ENCODE results near the gene CHID1.

The CHID1 gene

DNA sequence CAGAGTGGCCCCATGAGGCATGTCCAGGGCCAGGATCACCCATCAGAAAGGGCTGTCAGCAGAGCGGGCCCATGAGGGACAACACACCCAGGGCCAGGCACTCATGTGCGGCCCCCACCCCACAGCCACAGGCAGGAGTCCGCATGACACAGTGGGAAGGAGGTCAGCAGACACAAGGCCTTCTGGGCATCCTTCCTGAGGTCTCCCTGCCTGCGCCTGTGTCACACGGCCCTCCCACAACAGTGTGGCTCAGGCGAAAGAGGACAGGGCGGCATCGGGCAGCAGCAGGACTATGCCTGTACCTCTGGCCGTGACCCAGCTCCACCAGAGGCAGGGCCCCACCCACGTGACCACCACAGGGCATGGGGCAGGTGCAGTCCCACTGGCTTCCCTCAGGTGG lies 27.1 kb downstream of the CHID1 start:
- no peak for DNase-seq

DNA sequence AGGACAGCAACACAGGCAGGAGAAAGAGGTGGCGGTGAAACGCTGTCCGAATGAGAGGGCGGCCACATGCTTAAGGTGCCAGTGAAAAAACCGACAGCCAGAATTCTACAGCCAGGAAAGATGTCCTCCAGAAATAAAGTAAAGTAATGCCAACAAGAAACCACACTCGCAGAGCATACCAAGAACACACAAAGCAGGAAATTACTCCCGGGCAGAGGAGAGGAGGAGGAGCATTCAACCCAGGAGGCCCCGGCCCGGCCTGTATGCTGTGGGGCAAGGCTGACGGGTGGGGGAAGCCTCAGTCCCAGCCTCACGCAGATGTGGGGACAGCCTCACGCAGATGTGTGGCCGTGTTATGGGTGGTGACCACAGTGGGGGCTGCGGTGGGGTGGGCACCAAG lies 28.0 kb downstream of the CHID1 start:
- DNase-seq = no peak

GRCh38 chr11:880447-880846 lies 30.2 kb downstream of the CHID1 start:
- DNase-seq = no peak

- DNase-seq = peak; percentile 37
Measured at GRCh38 chr11:877565-877964, 33.0 kb downstream of the CHID1 start.

- no peak for DNase-seq
Measured at GRCh38 chr11:876545-876944, 34.1 kb downstream of the CHID1 start.

DNA sequence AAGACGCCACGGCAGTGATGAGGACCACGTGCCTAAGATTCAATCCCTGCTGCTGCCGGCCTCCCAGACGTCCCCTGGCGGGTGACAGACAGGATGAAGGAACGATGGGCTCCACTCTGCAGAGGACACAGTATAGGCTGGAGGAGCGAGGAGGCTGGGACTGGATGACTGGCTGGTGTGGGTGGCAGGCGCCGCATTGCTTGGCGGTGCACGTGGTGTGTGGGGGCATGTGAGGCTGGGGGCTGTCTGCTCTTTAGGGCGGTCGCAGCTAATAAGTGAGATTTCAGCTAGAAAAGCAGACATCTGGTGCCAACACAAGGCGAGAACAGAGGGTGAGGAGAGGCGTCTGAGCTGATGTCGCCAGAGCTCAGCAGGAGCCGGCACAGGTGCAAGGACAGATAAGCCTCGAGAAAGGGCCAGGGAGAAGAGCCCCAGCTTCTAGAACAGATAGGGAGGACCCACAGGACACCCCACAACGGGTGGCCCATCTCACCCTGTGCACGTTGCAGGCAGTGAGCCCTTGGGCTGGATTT lies 34.8 kb downstream of the CHID1 start:
- no peak for DNase-seq

DNA sequence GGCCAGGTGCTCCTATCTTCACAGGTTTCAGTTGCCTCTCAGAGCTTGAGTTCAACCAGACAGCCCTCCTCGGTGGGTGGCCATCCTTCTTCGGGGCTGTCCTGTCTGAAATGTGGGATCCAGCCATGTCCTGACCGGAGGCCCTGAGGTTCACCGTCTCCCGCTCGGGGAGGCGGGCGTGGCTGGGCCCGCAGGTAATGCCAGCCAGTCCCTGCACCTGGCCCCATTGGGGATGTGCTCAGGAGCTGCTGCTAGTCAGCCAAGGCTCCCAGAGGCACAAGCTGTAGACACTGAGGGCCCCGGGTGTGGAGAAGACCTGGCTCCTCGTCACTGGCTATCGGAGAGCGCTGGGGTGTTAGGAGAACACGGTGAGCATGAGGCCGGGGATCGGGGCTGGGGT lies 35.4 kb downstream of the CHID1 start:
- no peak for DNase-seq

DNA sequence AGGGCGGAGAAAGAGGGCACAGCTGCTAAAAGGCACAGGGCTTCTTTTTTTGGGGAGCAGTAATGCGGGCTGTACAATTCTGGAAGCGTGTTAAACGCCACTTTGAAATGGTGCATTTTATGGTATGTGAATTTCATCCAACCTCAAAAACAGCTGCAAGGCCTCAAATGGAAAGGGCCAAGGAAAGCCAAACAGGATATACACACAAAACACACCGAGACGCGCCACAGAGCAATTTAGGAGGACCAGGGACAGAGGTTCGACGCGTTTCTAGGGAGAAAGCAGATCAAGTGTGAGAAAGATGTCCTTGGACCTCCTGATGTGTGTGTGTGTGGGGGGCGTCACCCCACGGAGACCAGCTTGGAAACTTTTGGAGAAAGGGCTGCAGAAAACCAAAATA lies 36.9 kb downstream of the CHID1 start:
- no peak for DNase-seq

DNA sequence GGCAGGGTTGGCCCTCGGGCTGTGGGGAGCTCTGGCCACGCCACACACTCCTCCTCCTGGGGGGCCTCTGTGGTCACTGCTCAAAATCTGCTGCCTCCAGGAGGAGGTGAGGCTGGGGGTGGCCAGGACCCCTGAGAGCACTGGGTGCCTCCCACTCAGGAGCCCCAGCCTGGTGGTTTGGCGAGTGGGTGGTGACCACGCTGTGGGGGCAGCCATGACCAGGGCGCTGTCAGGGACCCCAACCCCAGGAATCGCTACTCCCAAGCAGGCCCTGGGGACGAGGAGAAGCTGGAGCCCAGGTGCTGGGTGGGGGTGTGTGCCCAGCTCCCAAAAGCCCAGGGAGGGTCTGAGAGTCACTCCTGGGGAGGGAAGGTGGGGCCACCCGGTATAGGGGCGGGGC lies 37.8 kb downstream of the CHID1 start:
- no peak for DNase-seq

DNA sequence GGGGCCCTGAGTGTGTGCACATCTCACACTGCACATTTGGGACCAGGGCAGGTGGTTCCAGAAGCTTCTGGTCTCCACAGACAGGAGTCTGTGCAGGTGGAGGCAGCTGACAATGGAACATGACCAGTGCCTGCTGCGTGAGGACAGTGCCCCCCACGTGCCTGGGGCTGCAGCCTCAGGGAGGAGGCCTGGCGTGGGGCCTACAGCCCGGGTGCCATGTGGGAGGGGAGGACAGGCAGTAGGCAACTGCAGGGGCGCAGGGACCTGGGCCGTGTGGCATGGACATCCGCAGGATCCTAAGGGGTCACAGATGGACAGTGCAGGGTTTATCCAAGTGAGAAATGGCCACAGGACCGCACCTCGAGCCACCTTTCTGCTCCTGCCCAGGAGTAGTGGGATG lies 39.1 kb downstream of the CHID1 start:
- DNase-seq = no peak

DNA sequence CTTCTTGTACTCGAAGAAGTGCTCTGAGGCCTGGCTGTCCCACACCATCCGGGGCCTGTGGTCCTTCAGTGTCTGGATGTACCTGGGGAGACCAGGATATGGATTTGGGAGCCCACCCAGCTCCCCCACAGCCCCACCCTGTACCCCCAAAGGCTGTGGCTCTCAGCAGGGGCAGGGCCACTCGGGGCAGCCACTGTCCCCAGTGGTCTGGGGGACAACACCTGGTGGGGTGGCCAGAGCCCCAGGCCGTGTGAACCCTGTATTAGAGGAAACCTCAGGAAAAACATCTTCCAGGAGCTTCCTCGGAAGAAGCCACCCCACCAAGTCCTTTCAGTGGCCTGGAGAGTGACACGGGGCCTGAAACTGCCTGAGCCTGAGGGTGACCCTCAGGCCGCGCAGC lies 40.2 kb downstream of the CHID1 start:
- DNase-seq = no peak

- no peak for DNase-seq
Measured at GRCh38 chr11:870127-870413, 40.5 kb downstream of the CHID1 start.

DNA sequence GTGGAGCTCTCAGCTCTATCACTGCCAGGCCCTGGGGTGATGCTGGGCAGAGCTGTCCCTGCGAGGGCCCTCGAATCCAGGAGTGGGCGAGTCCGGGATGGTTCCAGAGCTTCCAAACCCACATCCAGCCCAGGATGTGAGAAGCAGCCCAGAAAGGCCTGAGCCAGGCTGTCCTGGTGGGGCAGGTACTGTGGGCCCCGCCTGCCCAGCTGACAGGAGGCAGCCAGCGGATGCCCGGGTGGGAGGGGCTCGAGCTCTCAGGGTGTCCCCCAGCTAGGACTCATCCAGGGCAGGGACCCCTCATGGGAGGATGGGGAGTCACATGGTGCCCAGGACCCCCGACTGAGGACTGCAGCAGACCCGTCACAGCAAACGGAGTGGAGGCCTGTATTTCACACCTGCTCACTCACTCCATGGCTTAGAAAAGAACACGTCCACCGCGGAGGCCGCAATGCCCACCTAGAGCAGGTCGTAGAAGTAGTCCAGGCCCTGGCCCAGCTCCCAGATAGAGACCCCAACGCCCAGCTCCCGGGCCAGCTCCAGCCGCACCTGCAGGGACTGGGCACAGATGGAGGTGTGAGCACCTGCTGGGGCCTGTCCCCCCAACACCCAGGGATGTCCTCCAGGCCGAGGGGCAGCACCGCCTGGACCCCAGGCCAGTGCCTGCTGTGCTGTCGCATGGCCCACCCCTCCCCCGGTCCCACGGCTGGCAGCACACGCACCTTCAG lies 41.0 kb downstream of the CHID1 start:
- DNase-seq = no peak

- no peak for DNase-seq
Measured at GRCh38 chr11:868802-869201, 41.8 kb downstream of the CHID1 start.

DNA sequence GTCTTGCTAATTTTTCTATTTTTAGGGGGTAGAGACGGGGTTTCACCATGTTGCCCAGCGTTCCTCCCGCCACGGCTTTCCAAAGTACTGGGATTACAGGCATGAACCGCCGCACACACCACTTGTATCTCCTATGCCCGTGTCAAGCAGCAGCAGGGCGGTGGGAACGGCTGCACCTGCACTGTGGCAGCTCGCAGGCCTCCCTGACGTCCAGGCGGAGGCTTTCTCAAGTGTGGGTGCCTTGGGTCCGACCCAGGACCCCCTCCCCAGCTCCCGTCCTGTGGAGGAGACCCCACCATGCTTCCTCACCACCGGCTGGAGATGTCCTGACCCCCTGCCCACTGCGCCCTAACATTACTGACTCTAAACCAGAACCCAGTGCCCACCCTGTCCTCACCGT lies 42.2 kb downstream of the CHID1 start:
- DNase-seq = no peak

GRCh38 chr11:867856-868358 lies 42.7 kb downstream of the CHID1 start:
- DNase-seq = no peak

DNA sequence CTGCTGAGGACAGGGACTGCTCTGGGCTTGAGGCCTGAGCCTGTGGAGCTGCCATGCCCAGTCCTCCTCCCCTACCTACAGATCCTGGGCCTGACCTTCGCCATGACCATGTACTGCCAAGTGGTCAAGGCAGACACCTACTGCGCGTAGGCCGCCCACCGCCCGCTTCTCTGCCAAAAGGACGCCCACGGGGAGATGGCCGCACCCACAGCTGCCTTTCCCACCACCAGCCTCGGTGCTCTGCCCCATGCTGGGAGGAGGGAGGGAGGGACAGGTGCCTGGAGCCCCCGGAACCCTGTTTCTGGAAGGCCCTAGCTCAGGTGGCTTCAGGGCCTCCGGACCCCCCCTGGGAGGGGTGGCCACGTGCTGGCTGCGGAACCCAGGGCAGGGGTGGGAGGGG lies 44.1 kb downstream of the CHID1 start:
- DNase-seq = no peak

GRCh38 chr11:865462-866430 lies 44.9 kb downstream of the CHID1 start:
- no peak for DNase-seq

DNA sequence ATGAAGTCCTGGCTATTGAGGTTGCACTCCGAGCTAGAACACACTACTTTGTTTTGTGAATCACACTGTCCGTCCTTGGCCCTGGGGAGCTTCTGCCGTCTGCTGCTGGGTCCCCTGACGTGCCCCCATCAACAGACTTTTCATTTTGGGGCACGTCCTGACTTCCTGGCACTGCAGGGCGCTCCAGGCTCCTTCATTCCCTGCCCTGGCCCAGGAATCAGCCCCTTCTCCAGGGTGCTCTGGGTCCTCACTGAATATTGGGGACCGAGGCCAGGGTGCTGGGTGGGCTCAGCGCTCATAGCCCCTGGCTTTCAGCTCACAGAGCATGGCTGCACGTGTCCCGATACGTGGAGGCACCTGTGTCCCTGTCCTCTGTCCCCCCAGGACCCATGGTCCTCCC lies 45.7 kb downstream of the CHID1 start:
- DNase-seq = no peak

GRCh38 chr11:863910-864827 lies 46.4 kb downstream of the CHID1 start:
- no peak for DNase-seq

DNA sequence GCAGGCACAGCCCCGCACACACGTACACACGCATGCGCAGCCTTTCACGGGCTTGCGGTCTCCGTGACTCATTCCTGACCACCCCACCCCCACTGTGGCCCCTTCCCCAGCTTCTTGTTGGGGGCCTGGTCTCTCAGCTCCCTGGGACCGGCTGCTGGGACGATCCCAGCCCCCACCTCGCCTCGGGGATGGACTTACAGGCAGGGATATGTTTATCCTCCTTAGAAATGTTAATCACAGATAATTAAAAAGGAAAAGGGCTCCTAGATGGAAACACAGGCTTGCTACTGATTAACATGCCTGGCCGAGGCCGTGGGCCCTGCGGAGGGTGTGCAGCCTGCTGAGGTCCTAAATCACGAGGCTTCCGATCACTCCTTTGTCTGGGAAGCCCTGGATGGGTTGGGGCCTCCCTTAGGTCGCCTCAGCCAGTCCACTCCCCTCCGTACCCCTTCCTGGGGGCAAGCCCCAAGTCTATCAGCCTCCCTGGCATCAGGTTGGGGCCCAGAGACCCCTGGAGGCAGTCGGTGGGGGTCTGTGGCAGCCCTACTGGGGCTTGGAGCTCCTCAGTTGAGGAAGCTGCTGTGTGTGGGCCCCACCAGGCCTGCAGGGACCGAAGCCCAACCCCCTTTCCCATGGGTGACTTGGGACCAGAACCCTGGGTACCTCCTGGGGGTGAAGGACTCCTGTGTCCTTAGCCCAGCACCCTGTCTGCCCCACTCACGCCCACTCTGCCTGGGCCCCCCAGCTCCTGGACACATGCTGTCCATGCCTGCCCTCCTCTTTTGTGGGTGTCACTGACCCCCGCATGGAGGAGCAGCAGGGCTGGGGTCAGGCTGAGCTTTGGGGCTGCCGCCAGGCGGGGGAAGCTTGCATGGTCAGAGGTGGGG lies 47.3 kb downstream of the CHID1 start:
- DNase-seq = no peak

GRCh38 chr11:862696-863022 lies 48.0 kb downstream of the CHID1 start:
- no peak for DNase-seq

Measured in activated CD4-positive, alpha-beta T cell treated with anti-CD3 and anti-CD28 coated beads, Interleukin-2, amount 50 U/mL, for 16 hours (primary cell).